Measurements from ENCODE around the gene SH2D5. TPM values are rescaled to one million over a fixed set of nuclear protein-coding genes. Genes with fewer than 3 reads are reported as not detected.

Gene SH2D5
- total RNA-seq, 1 donor from 2014 or later, result 0.75 TPM

- Mint-ChIP-seq H3K9me3 (ENCODE audit: low read depth) (no peaks in the 10 kb centered on the region), H3K36me3 (ENCODE audit: low read depth) (peaks cover 36% of the 10 kb centered on the region), H3K27me3 (ENCODE audit: low read depth) (no peaks in the 10 kb centered on the region), H3K27ac (ENCODE audit: unreplicated experiment) (no peak overlapping the region), H3K4me3 (ENCODE audit: unreplicated experiment) (no peak overlapping the region), H3K4me1 (ENCODE audit: low read depth) (peaks cover 20% of the 10 kb centered on the region)
- TF ChIP-seq CTCF (IDR thresholded peaks at IDR 0.05), result no peak
- no peak for DNase-seq (ENCODE audit: low spot score)
Measured at GRCh38 chr1:20740781-20741180, 8.3 kb upstream of the SH2D5 start.

GRCh38 chr1:20739225-20739624 lies 6.7 kb upstream of the SH2D5 start:
- H3K4me1 Mint-ChIP-seq (ENCODE audit: low read depth), result peaks cover 20% of the 10 kb centered on the region
- peaks cover 28% of the 10 kb centered on the region for H3K36me3 Mint-ChIP-seq (ENCODE audit: low read depth)
- TF ChIP-seq CTCF (IDR thresholded peaks at IDR 0.05), result no peak
- peak overlapping the region; percentile 75 for H3K27ac Mint-ChIP-seq (ENCODE audit: unreplicated experiment)
- H3K9me3 Mint-ChIP-seq (ENCODE audit: low read depth), result no peaks in the 10 kb centered on the region
- no peak overlapping the region for H3K4me3 Mint-ChIP-seq (ENCODE audit: unreplicated experiment)
- no peak for DNase-seq (ENCODE audit: low spot score)
- H3K27me3 Mint-ChIP-seq (ENCODE audit: low read depth), result no peaks in the 10 kb centered on the region

GRCh38 chr1:20735581-20736111 lies 3.1 kb upstream of the SH2D5 start:
- Mint-ChIP-seq H3K4me1 (ENCODE audit: low read depth) (peaks cover 35% of the 10 kb centered on the region), H3K9me3 (ENCODE audit: low read depth) (no peaks in the 10 kb centered on the region), H3K27ac (ENCODE audit: unreplicated experiment) (no peak overlapping the region), H3K4me3 (ENCODE audit: unreplicated experiment) (no peak overlapping the region), H3K36me3 (ENCODE audit: low read depth) (peaks cover 14% of the 10 kb centered on the region), H3K27me3 (ENCODE audit: low read depth) (no peaks in the 10 kb centered on the region)
- no peak for DNase-seq (ENCODE audit: low spot score)
- TF ChIP-seq CTCF (IDR thresholded peaks at IDR 0.05), result no peak

GRCh38 chr1:20733360-20733975 lies 965 bp upstream of the SH2D5 start:
- Mint-ChIP-seq H3K4me1 (ENCODE audit: low read depth) (peaks cover 17% of the 10 kb centered on the region), H3K9me3 (ENCODE audit: low read depth) (no peaks in the 10 kb centered on the region), H3K27ac (ENCODE audit: unreplicated experiment) (peak overlapping the region; percentile 94), H3K36me3 (ENCODE audit: low read depth) (peaks cover 14% of the 10 kb centered on the region), H3K4me3 (ENCODE audit: unreplicated experiment) (peak overlapping the region; percentile 83), H3K27me3 (ENCODE audit: low read depth) (peaks cover 4% of the 10 kb centered on the region)
- TF ChIP-seq CTCF (IDR thresholded peaks at IDR 0.05), result peak; percentile 0
- no peak for DNase-seq (ENCODE audit: low spot score)

- peaks cover 5% of the 10 kb centered on the region for H3K36me3 Mint-ChIP-seq (ENCODE audit: low read depth)
- peaks cover 17% of the 10 kb centered on the region for H3K4me1 Mint-ChIP-seq (ENCODE audit: low read depth)
- peak; percentile 80 for DNase-seq (ENCODE audit: low spot score)
- H3K27ac Mint-ChIP-seq (ENCODE audit: unreplicated experiment), result peak overlapping the region; percentile 94
- H3K27me3 Mint-ChIP-seq (ENCODE audit: low read depth), result peaks cover 4% of the 10 kb centered on the region
- no peaks in the 10 kb centered on the region for H3K9me3 Mint-ChIP-seq (ENCODE audit: low read depth)
- TF ChIP-seq CTCF (IDR thresholded peaks at IDR 0.05), result no peak
- peak overlapping the region; percentile 83 for H3K4me3 Mint-ChIP-seq (ENCODE audit: unreplicated experiment)
Measured at GRCh38 chr1:20732071-20732587, 374 bp downstream of the SH2D5 start.

Data from chondrocyte (in vitro differentiated cells).